HCT116 (cell line): Measurements from ENCODE around the gene SLC34A3. TPM values are rescaled to one million over a fixed set of nuclear protein-coding genes. Genes with fewer than 3 reads are reported as not detected.

Source experiments
- ATAC-seq: fragments of 200-7000 bp; cut with Tn5 transposase; 2 replicates; pipeline ENCODE4 v1.9.1; 2020; ENCODE audit warnings: mild to moderate bottlenecking, moderate library complexity
- BruUV-seq: library from RNA; stranded (reverse); fragments of 400-500 nt; replicated peaks from 2 replicates; lab custom pipeline; 2021; lab: Mats Ljungman, UMichigan
- CTCF ChIA-PET: fragments of 300-600 bp; sonication (Branson Sonifier 250); formaldehyde crosslinking; loops from one replicate; lab custom pipeline; 2021; ENCODE audit warnings: antibody characterized with exemption; lab: Charles Lee
- POLR2A ChIA-PET: fragments of 300-600, 350-600 bp; sonication (Branson Sonifier 250); formaldehyde crosslinking; loops from one replicate; lab custom pipeline; 2021; ENCODE audit warnings: antibody characterized with exemption; lab: Charles Lee
- RAD21 ChIA-PET, 2 experiments: fragments of 300-600 bp; sonication (Branson Sonifier 250); formaldehyde crosslinking; loops; one replicate each; lab custom pipeline; 2023; ENCODE audit warnings: low total read pairs in 2 of 2; ENCODE audit not compliant: uncharacterized antibody in 2 of 2, unreplicated experiment in 2 of 2, low non-redundant PET in 1 of 2; lab: Charles Lee
- DNase-seq: peaks from one replicate; pipeline ENCODE4 v3.0.0-alpha.2; 2010; ENCODE audit warnings: low read depth, low spot score
- H2AFZ ChIP-seq: fragments of 200-600 bp; shearing (Covaris generic), sonication (generic); 2 replicates; pipeline ENCODE4 v1.6.1; 2017; ENCODE audit warnings: low read depth, mixed run types, mixed read lengths, antibody characterized with exemption, low read length; ENCODE audit not compliant: poor library complexity, severe bottlenecking
- H3K27ac ChIP-seq: 2 replicates; pipeline ENCODE4 v1.5.1; 2012; ENCODE audit warnings: low read depth, low read length
- H3K27me3 ChIP-seq: fragments of 200-600 bp; sonication (generic); 2 replicates; pipeline ENCODE4 v1.6.1; 2016; ENCODE audit warnings: mixed run types, low read length, mixed read lengths; ENCODE audit not compliant: insufficient read depth
- H3K36me3 ChIP-seq, 2 experiments: fragments of 200-500 bp in 1 of 2; fragments of 200-600 bp in 1 of 2; sonication (Bioruptor generic) in 1 of 2; sonication (generic) in 1 of 2; 2 replicates each; pipeline versions ENCODE4 v1.5.1 to v1.6.1; 2014 to 2016; ENCODE audit warnings: low read length in 2 of 2, inconsistent platforms in 1 of 2, mixed read lengths in 1 of 2, mixed run types in 1 of 2; ENCODE audit not compliant: insufficient read depth in 2 of 2, control insufficient read depth in 1 of 2
- H3K4me1 ChIP-seq, 2 experiments: fragments of 200-600 bp in 1 of 2; sonication (generic) in 1 of 2; 2 replicates each; pipeline versions ENCODE4 v1.5.1 to v1.6.1; 2012 to 2017; ENCODE audit warnings: low read length in 2 of 2, inconsistent platforms in 1 of 2, mild to moderate bottlenecking in 1 of 2, mixed read lengths in 1 of 2, mixed run types in 1 of 2, moderate library complexity in 1 of 2; ENCODE audit not compliant: insufficient read depth in 2 of 2, control insufficient read depth in 1 of 2
- H3K4me2 ChIP-seq: fragments of 200-600 bp; sonication (generic); 2 replicates; pipeline ENCODE4 v1.6.1; 2017; ENCODE audit warnings: mixed run types, low read length, mixed read lengths
- H3K4me3 ChIP-seq, 2 experiments: fragments of 200-600 bp in 1 of 2; sonication (generic) in 1 of 2; replicated peaks in 1 of 2; 2 replicates each; pipeline ENCODE4 v1.5.1; 2011 to 2016; ENCODE audit warnings: low read length in 2 of 2, control low read depth in 1 of 2, low read depth in 1 of 2, mild to moderate bottlenecking in 1 of 2, mixed read lengths in 1 of 2, mixed run types in 1 of 2
- H3K79me2 ChIP-seq: fragments of 200-600 bp; sonication (generic); 2 replicates; pipeline ENCODE4 v1.6.1; 2017; ENCODE audit warnings: mild to moderate bottlenecking, mixed run types, low read length, moderate library complexity, mixed read lengths; ENCODE audit not compliant: insufficient read depth
- H3K9ac ChIP-seq: fragments of 200-600 bp; sonication (generic); 2 replicates; pipeline ENCODE4 v1.6.1; 2016; ENCODE audit warnings: low read length, mixed read lengths
- H3K9me2 ChIP-seq: fragments of 200-600 bp; sonication (generic), shearing (Covaris generic); 2 replicates; pipeline ENCODE4 v1.6.1; 2017; ENCODE audit warnings: mixed run types, mild to moderate bottlenecking, moderate library complexity; ENCODE audit not compliant: insufficient read depth
- H3K9me3 ChIP-seq, 2 experiments: fragments of 200-500 bp in 1 of 2; fragments of 200-600 bp in 1 of 2; sonication (Bioruptor generic) in 1 of 2; sonication (generic) in 1 of 2; 2 replicates each; pipeline ENCODE4 v1.6.1; 2014 to 2017; ENCODE audit warnings: low read length in 2 of 2, mixed read lengths in 2 of 2, inconsistent platforms in 1 of 2, low read depth in 1 of 2, mild to moderate bottlenecking in 1 of 2, mixed run types in 1 of 2, moderate library complexity in 1 of 2; ENCODE audit not compliant: control insufficient read depth in 1 of 2, insufficient read depth in 1 of 2
- H4K20me1 ChIP-seq: fragments of 200-600 bp; sonication (generic), shearing (Covaris generic); 2 replicates; pipeline ENCODE4 v1.6.1; 2017; ENCODE audit warnings: mixed run types, mild to moderate bottlenecking, moderate library complexity; ENCODE audit not compliant: insufficient read depth
- CTCF ChIP-seq, 3 experiments: fragments of 200-600 bp in 1 of 3; sonication (generic) in 1 of 3; IDR thresholded peaks in 2 of 3; conservative IDR thresholded peaks in 1 of 3; 2 replicates each; pipeline ENCODE4 v1.5.1; 2012 to 2017; ENCODE audit warnings: low read depth in 2 of 3, low read length in 2 of 3, antibody characterized with exemption in 1 of 3, borderline replicate concordance in 1 of 3, control low read depth in 1 of 3, mild to moderate bottlenecking in 1 of 3, mixed read lengths in 1 of 3, mixed run types in 1 of 3, moderate library complexity in 1 of 3; ENCODE audit not compliant: insufficient read depth in 1 of 3
- EGR1 ChIP-seq: IDR thresholded peaks from 2 replicates; pipeline ENCODE4 v1.6.1; 2012; ENCODE audit warnings: low read depth
- ELF1 ChIP-seq: IDR thresholded peaks from 2 replicates; pipeline ENCODE4 v1.6.1; 2012; ENCODE audit warnings: low read depth, borderline replicate concordance
- EZH2phosphoT487 ChIP-seq: fragments of 200-600 bp; IDR thresholded peaks from 2 replicates; pipeline ENCODE4 v1.6.1; 2018; ENCODE audit warnings: antibody characterized with exemption, borderline replicate concordance
- JUND ChIP-seq: IDR thresholded peaks from 2 replicates; pipeline ENCODE4 v1.6.1; 2012
- MAX ChIP-seq: IDR thresholded peaks from 2 replicates; pipeline ENCODE4 v1.6.1; 2012
- POLR2A ChIP-seq: IDR thresholded peaks from 2 replicates; pipeline ENCODE4 v1.7.0; 2011; ENCODE audit warnings: borderline replicate concordance; ENCODE audit not compliant: insufficient read depth, insufficient read length; ENCODE audit errors: extremely low read depth
- POLR2AphosphoS5 ChIP-seq: IDR thresholded peaks from 2 replicates; pipeline ENCODE4 v1.6.1; 2011; ENCODE audit warnings: mild to moderate bottlenecking, low read depth, low read length, moderate library complexity
- RAD21 ChIP-seq: IDR thresholded peaks from 2 replicates; pipeline ENCODE4 v1.6.1; 2012; ENCODE audit warnings: low read depth, mild to moderate bottlenecking
- SIN3A ChIP-seq: IDR thresholded peaks from 2 replicates; pipeline ENCODE4 v1.6.1; 2012; ENCODE audit warnings: low read depth
- SRF ChIP-seq: IDR thresholded peaks from 2 replicates; pipeline ENCODE4 v1.6.1; 2012; ENCODE audit warnings: low read depth
- TCF7L2 ChIP-seq: IDR thresholded peaks from 2 replicates; pipeline ENCODE4 v1.7.0; 2011; ENCODE audit warnings: borderline replicate concordance, inconsistent platforms; ENCODE audit not compliant: insufficient read depth, insufficient read length; ENCODE audit errors: extremely low read depth
- YY1 ChIP-seq: IDR thresholded peaks from 2 replicates; pipeline ENCODE4 v1.6.1; 2011; ENCODE audit warnings: low read length, low read depth, moderate library complexity, mild to moderate bottlenecking; ENCODE audit not compliant: insufficient replicate concordance; ENCODE audit errors: extremely low read depth
- ZFX ChIP-seq: fragments of 450-650 bp; IDR thresholded peaks from 2 replicates; pipeline ENCODE4 v1.6.1; 2017
- ZNF274 ChIP-seq: fragments of 200-500 bp; sonication (Bioruptor generic); IDR thresholded peaks from 2 replicates; pipeline ENCODE4 v1.6.1; 2014; ENCODE audit warnings: mild to moderate bottlenecking, low read depth, low read length, inconsistent platforms
- intact Hi-C: fragments of 100-400 bp; cut with micrococcal nuclease; formaldehyde crosslinking; loops from 2 replicates; pipeline ENCODE4 v1.10.0; 2022
- total RNA-seq: library from RNA; stranded (reverse); gene quantifications from one replicate; pipeline ENCODE4 v1.2.1, GENCODE V29; 2021; ENCODE audit not compliant: unreplicated experiment
- TF ChIP-seq, protein P1 (sequence below): IDR thresholded peaks from 2 replicates; pipeline ENCODE4 v1.6.1; 2012

The SLC34A3 gene
- total RNA-seq, 1 experiment from 2014 or later = 0.15 TPM

GRCh38 chr9:137256362-137256761 is 25.7 kb downstream of the SLC34A3 start:
- ChIA-PET RAD21 (no interaction called here), POLR2A (interaction anchor here (1.9 to 5.9 kb wide), 2 partner anchors 16 to 21 kb away, joined by 5 to 39 read pairs; partner anchors contain the start of genes TOR4A and TUBB4B), CTCF (no interaction called here)
- TF ChIP-seq POLR2A (no peak), YY1 (no peak), JUND (no peak), ZFX (no peak), RAD21 (no peak), SRF (no peak), POLR2AphosphoS5 (no peak), TCF7L2 (no peak), SIN3A (no peak), MAX (no peak), EZH2phosphoT487 (no peak), CTCF (IDR thresholded peaks at IDR 0.05 in 2 of 3, conservative IDR thresholded peaks at IDR 0.05 in 1 of 3; ENCODE audit: borderline replicate concordance in 1 of 3, insufficient read depth in 1 of 3, low read depth in 2 of 3, low read length in 2 of 3) (no peak), ELF1 (no peak), EGR1 (no peak), ZNF274 (no peak)
- TF ChIP-seq, protein P1, sequence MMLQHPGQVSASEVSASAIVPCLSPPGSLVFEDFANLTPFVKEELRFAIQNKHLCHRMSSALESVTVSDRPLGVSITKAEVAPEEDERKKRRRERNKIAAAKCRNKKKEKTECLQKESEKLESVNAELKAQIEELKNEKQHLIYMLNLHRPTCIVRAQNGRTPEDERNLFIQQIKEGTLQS = no peak
- Histone ChIP-seq H3K4me3 (peak overlapping the region; percentile 97 to 100), H3K4me2 (peak overlapping the region; percentile 93), H3K9me2 (no peaks in the 10 kb centered on the region), H3K79me2 (peaks cover 36% of the 10 kb centered on the region), H3K4me1 (peaks cover 21 to 42% of the 10 kb centered on the region in 2 experiments), H3K9me3 (no peaks in the 10 kb centered on the region), H4K20me1 (no peaks in the 10 kb centered on the region), H3K36me3 (peaks cover 17 to 22% of the 10 kb centered on the region in 2 experiments), H3K9ac (peak overlapping the region; percentile 88), H3K27me3 (no peaks in the 10 kb centered on the region), H2AFZ (no peak overlapping the region), H3K27ac (peak overlapping the region; percentile 91; the same call in 1 of the 2 replicates)
- BruUV-seq = TSS peak; percentile 44
- ATAC-seq = no peak
- no peak for DNase-seq
- intact Hi-C loops = no loop called here
